Measurements from ENCODE around the gene DDIT4. TPM values are rescaled to one million over a fixed set of nuclear protein-coding genes. Genes with fewer than 3 reads are reported as not detected.

DDIT4 gene
- total and polyA plus RNA-seq, 9 of the 15 experiments (the other 6 are each of a cell fraction or from before 2014, with no cell fraction given), result 8.2 to 675 (median 159) TPM

- TF ChIP-seq KDM5B (IDR thresholded peaks at IDR 0.05; ENCODE audit: insufficient replicate concordance, low read depth, low read length), result no peak
- 0 out of 2 replicates have a peak, but pooled peaks have one; percentile 72 for TF ChIP-seq STAT6 (CRISPR knock-in tag; IDR thresholded peaks at IDR 0.05)
- TF ChIP-seq ZNF197 (CRISPR knock-in tag; IDR thresholded peaks at IDR 0.05; ENCODE audit: low read depth), result no peak
- TF ChIP-seq SREBF2 (CRISPR knock-in tag; IDR thresholded peaks at IDR 0.05), result no peak
- no peak for TF ChIP-seq ATF1 (CRISPR knock-in tag; IDR thresholded peaks at IDR 0.05)
- TF ChIP-seq ATF1 (tag; IDR thresholded peaks at IDR 0.05), result no peak
- no peak for TF ChIP-seq ZNF263 (CRISPR knock-in tag; IDR thresholded peaks at IDR 0.05; ENCODE audit: borderline replicate concordance)
- peak; percentile 92 for TF ChIP-seq DMBX1 (CRISPR knock-in tag; IDR thresholded peaks at IDR 0.05; ENCODE audit: borderline replicate concordance)
- no peak for TF ChIP-seq ZBTB5 (IDR thresholded peaks at IDR 0.05)
- TF ChIP-seq SREBF1 (IDR thresholded peaks at IDR 0.05; ENCODE audit: borderline replicate concordance, low read depth, low read length), result no peak
- no peak for TF ChIP-seq POLR2AphosphoS2 (IDR thresholded peaks at IDR 0.05; ENCODE audit: low read length)
- no peak for TF ChIP-seq HMG20B (CRISPR knock-in tag; IDR thresholded peaks at IDR 0.05)
- TF ChIP-seq ZBTB43 (CRISPR knock-in tag; IDR thresholded peaks at IDR 0.05), result no peak
- peak; percentile 72 for TF ChIP-seq PCBP1 (IDR thresholded peaks at IDR 0.05; ENCODE audit: low read depth, low read length, poor library complexity, severe bottlenecking)
- TF ChIP-seq BRCA1 (IDR thresholded peaks at IDR 0.05), result no peak
- TF ChIP-seq BRCA1 (CRISPR knock-in tag; IDR thresholded peaks at IDR 0.05), result no peak
- no peak for TF ChIP-seq YBX1 (IDR thresholded peaks at IDR 0.05)
- no peak for TF ChIP-seq ID3 (CRISPR knock-in tag; IDR thresholded peaks at IDR 0.05)
- peak; percentile 76 for TF ChIP-seq ID3 (tag; IDR thresholded peaks at IDR 0.05)
- no peak for TF ChIP-seq MED1 (CRISPR knock-in tag; IDR thresholded peaks at IDR 0.05; ENCODE audit: borderline replicate concordance)
- TF ChIP-seq CTBP1 (IDR thresholded peaks at IDR 0.05; ENCODE audit: borderline replicate concordance), result peak; percentile 19
- no peak for TF ChIP-seq PML (IDR thresholded peaks at IDR 0.05; ENCODE audit: low read length)
- no peak for TF ChIP-seq RAD51 (IDR thresholded peaks at IDR 0.05; ENCODE audit: borderline replicate concordance, low read depth)
- no peak for TF ChIP-seq ZNF184 (CRISPR knock-in tag; IDR thresholded peaks at IDR 0.05)
Observed at GRCh38 chr10:72319416-72320254, 45.9 kb downstream of the DDIT4 start (continued).
